Heart left ventricle (tissue), 13 donors: ENCODE data around the gene METTL24.

Source experiments
- POLR2A ChIP-seq, 2 donors: fragments of 450-650 bp; IDR thresholded peaks; one replicate each; pipeline ENCODE4 v1.6.1; 2017; ENCODE audit warnings: antibody characterized with exemption in 2 of 2, mild to moderate bottlenecking in 2 of 2, moderate library complexity in 2 of 2
- TF ChIP-seq, protein P1 (sequence below), 12 donors: fragments of 200-600 bp; sonication (generic) in 4 of 12; IDR thresholded peaks; one replicate each; pipeline versions ENCODE4 v1.5.0 to v1.8.0; 2018 to 2022; ENCODE audit warnings: antibody characterized with exemption in 12 of 12, mild to moderate bottlenecking in 5 of 12
- donor health status: ischemic (EF 13 %, LVEDD 7.1; RV severe dilation, severe dysfunction).
- donor health status: DM: no; HTN: yes; CAD: no.
- donor health status: DM: no; HTN: no; CAD: no.
- donor health status: ischemic (EF 25% LVEDD 6.9; RV normal size, moderate dysfunction).
- donor health status: ischemic (EF 25% LVEDD 5.7; RV mildly dilated, moderate dysfunction).
- donor health status: ischemic (EF 35%, LVEDD 5.7; RV mildly dilated, moderate dysfunction).
- donor health status: nonischemic (EF 11% LVEDD 7.7; RV severe dilation, severe dysfunction).
- donor health status: DM: yes; HTN: yes; CAD: no.
- donor health status: PGD.
- donor health status: ischemic (EF 29% LVEDD 5.4; RV normal size, mild dysfunction).
- donor health status: nonischemic (EF 23%, LVEDD 6.1; RV moderate dilation, normal function).

- TF ChIP-seq, protein P1, sequence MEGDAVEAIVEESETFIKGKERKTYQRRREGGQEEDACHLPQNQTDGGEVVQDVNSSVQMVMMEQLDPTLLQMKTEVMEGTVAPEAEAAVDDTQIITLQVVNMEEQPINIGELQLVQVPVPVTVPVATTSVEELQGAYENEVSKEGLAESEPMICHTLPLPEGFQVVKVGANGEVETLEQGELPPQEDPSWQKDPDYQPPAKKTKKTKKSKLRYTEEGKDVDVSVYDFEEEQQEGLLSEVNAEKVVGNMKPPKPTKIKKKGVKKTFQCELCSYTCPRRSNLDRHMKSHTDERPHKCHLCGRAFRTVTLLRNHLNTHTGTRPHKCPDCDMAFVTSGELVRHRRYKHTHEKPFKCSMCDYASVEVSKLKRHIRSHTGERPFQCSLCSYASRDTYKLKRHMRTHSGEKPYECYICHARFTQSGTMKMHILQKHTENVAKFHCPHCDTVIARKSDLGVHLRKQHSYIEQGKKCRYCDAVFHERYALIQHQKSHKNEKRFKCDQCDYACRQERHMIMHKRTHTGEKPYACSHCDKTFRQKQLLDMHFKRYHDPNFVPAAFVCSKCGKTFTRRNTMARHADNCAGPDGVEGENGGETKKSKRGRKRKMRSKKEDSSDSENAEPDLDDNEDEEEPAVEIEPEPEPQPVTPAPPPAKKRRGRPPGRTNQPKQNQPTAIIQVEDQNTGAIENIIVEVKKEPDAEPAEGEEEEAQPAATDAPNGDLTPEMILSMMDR (IDR thresholded peaks at IDR 0.05), result no peak
- no peak for TF ChIP-seq POLR2A (IDR thresholded peaks at IDR 0.05)
Observed at GRCh38 chr6:110331390-110331789, 26.8 kb downstream of the METTL24 start.
